Left hindlimb (tissue), 1 donor: Measurements from ENCODE around the gene CA12.
"Not testable (repeated sequence)": the region's sequence is repeated elsewhere in the genome, so short reads cannot be mapped to it uniquely, and the experiment has no call there.

ENCODE experiments used
- DNase-seq: peaks from one replicate; pipeline ENCODE4 v3.0.0-alpha.2; 2018

CA12 gene

DNA sequence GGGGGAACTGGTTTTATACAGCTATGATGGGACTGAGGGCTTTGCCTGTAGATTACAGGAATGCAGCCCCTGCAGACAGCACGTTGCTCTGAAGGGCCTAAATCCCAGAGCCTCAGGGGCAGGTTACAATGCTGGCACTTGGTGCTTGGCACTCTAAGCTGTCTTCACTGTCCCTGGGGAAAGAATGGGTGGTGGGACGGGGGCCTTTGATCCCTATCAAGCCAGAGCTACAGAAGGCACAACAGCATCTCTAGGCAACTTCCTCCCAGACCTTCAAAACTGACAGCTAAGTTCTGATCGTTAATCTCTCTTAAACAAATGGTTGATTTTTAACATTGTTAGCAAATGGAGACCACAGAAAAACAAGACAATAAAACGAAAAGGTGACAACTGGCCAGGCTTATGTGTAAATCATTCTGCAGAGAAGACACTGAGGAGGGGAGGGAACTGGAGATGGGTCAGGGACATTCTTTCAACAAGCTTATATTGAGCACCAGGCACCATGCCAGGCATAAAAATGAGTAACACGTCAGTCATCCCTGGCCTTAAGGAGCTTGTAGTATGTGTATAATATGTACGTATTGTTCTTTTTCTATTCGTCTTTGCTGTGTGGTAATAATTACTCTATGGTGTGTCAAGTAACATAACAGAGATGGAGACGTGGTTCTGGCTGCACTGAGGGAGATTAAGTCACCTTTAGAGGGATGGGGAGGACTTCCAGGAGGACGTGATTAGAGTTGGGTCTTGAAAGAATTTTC, 49.1 kb downstream of the CA12 start:
- no peak for DNase-seq

DNA sequence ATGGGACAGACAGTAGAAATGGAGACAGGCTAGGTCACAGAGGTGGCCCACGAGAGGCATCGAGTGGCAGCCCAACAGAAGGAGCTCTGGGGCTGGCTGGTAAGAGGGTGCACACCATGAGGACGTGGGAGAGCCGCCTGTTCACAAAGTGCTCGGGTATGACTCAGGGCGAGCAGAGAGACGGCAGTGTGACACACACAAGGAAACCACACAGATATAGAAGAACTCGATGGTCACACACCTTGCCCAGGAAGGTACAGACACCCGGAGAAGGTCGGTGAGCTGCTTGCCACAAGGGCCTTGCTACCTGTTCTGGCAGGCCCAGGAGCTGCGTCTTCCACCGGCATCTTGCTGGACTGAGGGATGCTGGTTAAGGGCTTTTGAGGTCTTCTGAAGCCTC, 50.2 kb downstream of the CA12 start:
- no peak for DNase-seq

DNA sequence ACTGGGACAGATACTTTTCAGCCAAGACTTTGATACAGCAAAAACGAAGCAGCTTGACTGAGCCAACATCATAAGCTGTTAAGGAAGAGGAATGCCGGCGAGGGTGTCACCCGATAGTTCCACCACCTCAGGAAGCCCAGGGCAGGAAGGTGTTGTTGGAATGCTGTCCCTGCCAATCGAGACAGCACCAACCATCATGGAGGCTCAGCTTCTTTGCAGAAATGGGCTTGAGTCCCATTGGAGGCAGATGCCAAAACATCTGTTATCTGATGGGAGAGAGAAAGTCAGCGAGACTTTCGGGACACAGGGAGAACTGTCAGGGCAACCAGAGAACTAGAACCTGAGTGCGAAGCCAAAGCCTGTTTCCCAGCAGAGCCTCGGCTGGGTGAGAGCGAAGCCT, 50.7 kb downstream of the CA12 start:
- DNase-seq = no peak

DNA sequence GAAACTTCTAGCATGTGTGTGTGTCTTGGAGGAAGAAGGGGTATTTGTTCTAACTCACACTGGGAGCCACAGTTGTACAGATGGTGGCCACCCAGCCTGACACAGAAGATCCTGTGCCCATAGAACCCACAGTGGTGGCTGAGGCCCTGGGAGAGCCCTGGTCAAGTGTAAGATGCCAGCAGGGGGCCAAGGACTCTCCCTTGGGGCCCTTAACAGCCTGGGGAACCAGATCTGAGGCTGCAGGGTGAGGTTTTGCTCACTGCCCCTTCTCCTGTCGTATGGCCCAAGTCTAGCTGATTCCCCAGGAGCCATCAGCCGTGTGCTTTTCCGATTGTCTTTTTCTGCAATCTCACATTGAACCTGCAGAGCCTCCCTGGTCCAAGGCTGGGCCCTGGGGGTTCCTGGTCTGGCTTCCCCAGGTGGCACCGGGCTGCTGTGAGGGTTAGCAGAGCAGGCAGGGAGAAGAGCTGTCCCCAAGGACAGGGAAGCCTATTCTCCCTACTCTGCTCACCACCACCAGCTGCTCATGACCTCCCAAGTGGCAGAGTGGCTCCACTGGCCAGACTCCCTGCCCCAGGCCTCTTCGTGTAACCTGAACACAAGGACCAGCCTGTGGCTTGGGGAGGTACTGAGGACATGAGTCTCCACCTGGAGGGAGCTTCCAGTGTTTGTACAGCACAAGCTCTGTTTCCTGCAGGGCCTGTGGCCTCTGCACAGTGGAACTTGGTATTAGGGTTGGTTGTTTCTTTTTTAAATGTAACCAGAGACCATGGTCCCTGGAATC, 51.9 kb downstream of the CA12 start:
- no peak for DNase-seq

DNA sequence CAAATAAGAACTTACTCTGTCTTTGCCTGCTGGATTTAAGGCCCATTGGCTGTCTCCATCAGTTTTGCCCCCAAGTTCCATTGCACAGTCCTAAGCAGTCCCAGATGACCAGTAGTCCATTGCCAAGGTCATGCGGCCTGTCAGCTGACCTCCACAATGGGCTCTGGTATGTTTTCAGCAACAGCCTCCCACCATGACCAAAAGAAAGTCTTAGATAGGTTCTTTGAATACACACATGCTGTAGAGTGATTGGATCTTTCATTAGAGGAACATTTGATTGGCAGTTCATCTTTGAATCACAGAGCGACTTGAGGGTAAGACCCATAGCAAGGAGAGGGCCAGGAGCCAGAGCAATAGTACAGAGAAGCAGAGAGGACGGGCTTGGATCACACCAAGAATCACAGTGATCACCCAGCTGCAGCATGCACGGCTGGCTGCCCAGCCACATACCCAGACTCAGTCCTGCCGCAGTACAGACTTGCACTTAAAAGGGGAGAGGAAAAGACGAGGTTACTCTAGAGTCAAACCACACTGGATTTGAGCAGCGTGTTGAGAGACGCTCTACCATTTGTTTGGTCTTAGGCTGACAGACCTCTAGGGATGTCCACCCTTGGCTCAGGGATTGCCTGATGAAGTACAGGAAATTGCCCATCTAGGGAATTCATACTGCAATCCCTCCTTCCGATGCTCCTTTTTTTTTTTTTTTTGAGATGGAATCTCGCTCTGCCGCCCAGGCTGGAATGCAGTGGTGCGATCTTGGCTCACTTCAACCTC, 53.8 kb downstream of the CA12 start:
- DNase-seq = no peak

DNA sequence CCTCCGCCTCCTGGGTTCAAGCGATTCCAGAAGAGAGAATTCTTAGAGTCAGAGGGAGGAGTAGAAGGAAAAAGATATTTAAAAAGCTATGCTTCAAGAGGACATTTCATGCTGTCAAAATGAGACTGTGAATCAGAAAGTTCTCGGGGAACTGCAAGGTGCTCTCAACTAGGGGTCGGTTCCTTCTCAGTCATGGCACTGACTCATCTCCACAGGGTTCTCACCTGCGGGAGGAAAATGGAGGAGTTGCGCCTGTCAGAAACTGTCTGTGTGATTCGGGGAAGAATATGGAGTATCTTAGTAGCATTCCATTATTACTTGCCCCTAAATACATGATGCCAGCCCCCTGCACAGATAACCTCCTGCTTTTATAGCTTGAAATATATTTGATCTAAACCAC, 56.9 kb downstream of the CA12 start:
- no peak for DNase-seq

DNA sequence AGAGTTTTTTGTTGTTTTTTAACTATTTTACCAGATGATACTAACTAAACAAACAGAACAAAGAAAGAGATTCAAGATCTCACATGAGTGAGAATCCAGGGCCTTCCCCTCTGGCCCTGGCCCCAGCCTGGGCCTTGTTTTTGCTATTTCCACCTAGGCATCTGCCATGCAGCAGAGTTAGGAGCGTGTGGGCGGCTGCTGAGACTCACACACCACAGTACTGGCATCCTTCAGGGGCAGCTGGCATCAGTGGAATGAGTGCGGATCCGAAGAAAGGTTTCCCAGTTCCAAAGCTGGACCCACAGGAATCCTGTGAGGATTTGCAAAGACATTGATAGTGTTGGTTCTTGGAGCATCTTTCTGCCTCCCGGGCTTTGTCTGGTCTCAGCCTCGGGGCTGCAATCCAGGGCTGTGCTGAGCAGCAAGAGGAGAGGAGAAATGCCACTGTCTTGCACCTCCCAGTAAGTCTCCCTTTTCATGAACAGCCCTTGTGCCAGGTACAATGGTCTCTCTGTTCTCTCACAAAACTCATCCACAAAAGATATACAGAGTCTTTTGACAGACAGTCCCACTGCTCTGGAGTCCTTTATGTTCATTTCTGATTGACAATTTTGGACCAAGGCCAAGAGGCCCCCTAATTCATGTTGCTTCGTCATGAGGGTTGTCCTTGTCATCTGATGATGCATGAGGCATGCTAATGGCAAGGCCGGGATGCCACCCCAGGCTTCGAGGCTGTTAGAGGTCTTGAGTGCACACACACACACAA, 57.7 kb downstream of the CA12 start:
- DNase-seq = no peak

DNA sequence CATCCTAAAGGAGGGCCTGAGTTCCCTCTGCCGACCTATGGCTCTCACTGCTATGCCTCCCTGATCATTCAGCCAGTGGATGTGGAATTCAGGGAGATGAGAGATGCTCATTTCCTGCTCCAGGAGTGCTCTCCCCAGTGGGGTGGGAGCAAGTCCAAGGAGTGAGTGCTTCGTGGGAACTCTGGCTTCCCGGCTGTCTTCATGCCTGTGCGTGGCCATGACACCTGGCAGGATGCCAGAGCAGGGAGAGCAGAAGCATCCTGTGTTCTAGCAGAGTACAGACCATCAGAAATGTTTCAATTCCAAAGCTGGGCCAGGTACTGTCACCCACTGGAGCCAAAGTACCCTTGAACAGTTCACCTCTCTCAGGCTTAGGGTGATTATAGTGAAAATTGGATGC, 59.1 kb downstream of the CA12 start:
- DNase-seq = no peak

DNA sequence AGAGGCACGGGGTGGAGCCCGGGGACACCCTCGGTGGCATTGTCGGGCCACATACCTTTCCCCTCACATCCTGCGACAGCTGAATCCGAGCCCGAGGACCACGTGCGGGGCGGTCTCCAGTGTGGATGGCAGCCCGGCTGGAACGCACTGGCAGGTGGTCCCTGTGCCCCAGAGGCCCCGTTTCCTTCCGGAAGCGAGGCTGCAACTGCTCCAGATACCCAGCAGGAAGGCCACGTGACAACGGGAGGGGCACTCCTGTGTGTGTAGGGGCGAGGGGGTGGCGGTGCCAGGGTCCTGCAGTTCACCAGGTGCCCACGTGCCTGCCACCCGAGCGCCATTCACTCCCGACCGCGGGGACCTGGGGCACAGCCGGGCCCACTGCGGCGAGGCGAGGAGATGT, 60.2 kb downstream of the CA12 start:
- DNase-seq = no peak

DNA sequence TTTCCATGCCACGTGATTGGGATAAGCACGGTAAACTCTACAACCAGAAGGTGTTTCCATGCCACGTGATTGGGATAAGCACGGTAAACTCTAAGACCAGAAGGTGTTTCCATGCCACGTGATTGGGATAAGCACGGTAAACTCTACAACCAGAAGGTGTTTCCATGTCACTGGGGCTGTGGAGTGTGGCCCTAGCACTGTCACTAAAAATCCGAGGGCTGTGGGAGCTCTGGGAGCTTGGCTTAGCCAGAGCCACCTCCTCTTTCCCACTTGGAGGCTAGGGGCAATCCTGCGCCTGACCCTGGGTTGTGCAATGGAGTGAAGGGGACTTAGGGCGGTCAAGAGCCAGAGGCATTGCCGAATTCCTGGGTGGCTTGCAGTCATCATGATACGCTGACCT, 60.7 kb downstream of the CA12 start:
- DNase-seq = not testable (repeated sequence)

DNA sequence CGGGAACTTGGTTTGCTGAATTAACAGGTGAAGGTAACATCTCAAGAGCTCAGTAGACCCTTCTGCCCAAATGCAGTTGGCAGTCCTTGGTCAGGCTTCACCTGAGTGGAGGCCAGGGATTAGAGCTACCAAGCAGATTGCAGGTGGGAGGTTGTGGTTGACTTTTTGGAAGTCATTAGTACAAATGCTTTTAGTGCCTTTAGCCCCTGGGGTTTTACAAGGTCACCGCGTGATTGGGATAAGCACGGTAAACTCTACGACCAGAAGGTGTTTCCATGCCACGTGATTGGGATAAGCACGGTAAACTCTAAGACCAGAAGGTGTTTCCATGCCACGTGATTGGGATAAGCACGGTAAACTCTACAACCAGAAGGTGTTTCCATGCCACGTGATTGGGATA, 61.2 kb downstream of the CA12 start:
- DNase-seq = not testable (repeated sequence)

DNA sequence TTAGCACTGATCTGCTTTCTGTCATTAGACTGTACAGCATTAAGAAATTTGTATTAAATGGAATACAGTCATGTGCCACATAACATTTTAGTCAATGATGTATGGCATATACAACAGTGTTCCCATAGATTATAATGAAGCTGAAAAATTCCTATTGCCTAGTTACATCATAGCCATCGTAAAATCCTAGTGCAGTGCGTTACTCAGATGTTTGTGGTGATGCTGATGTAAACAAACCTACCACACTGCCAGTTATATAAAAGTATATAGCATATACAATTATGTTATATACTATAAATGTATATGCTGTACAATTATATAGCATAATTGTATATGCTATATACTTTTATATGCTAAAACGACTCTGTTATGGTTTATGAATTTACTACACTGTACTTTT, 62.6 kb downstream of the CA12 start:
- DNase-seq = no peak

DNA sequence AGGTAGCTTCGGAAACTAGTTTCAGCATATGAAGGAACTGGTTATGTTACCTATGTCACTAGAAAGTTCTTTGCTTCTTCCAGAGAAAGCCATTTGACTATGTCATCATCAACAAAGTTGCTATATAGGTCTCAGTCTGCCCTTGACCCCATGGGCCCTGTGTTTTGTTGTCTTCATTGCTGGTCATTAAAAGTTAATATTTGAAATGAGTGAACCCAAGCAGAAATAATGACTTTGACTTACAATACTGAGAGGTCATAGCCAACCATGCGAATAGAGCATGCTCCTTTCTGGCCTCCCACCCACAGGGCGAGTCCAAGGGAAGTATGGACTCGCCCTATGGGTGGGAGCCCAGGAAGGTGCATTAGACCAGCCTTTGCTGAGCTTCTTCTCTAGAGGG, 63.3 kb downstream of the CA12 start:
- DNase-seq = no peak

DNA sequence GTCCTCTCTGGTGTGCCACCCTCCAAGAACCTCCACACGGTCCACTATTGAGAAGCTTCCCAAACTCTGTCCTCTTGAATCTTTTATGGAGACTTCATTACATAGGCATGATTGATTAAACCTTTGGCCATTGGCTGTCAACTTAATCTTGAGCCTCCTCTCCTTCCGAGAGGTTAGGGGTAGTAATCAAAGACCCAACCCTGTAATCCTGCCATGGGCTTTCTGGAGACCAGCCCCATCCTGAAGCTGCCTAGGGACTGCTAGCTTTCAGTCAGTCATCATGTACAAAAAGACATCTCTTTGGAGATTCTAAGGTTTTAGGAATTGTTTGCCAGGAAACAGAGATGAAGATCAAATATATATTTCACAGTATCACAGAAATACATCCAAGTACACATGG, 67.2 kb downstream of the CA12 start:
- DNase-seq = no peak

DNA sequence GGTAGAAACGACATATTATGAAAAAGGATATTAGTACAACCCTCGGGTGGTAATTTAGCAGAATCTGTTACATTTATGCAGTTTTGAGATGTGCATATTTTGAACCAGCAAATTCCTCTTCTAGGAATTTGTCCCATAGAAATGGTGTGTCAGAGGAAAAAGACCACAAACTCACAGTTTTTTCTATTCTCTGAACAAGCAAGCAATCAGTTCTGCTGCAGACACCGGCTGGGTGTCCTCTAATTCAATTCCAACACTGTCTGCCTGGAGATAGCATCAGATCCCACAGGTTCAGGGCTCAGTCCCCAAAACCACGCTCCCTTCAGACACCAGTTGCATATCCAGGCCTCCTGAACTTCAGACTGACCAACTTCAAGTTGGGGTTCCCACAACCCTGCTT, 67.8 kb downstream of the CA12 start:
- DNase-seq = no peak

DNA sequence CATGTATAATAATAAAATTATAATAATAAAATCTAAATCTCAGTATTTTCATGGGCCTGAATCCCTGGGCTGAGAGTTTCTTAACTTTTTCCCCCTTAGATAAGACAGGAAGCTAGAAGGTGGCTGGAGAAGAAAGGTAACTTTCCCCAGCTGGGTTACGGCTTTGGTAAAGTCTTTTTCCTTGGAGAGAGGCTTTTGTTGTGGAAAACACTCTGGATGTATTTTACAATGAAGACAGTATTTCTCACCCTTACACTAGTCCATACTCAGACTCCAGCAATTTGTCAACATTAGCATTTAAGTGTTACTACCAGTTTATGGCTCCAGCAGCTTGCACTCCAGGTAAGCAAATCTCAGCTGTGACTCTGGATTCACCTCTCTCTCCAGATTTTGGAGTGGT, 69.4 kb downstream of the CA12 start:
- no peak for DNase-seq

DNA sequence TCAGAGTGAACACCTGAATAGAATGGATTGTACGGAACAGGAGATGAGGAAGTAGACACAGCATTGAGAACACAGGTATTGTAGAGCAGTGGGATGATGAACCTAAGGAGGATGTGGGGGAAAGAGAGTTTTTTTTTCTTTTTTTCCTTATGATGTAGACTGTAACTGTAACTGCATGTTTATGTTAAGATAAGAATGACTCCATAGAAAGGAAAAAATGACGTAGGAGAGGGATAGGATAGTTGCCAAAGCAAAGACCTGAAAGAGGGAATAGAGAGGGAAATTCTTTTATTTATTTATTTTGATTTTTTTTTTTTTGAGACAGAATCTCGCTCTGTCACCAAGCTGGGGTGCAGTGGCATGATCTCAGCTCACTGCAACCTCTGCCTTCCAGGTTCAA, 71.0 kb downstream of the CA12 start:
- DNase-seq = no peak

DNA sequence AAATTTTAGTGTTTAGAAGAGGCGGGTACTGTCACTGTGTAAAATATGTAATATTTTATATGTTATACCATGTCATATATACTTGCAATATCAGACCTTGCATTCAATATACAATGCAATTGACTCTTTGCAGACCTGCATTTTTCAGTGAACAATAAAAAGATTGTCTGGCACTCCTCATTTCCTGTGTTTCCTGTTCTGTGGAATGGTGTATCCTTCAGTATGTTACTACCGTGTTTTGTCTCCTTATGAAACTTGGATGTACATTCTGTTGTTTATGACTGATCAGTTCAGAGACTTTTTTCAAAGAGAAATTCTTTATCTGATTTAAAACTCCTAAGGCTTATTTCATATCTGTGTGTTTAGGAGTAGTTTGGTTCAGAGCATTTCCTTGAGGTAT, 72.7 kb downstream of the CA12 start:
- DNase-seq = no peak

DNA sequence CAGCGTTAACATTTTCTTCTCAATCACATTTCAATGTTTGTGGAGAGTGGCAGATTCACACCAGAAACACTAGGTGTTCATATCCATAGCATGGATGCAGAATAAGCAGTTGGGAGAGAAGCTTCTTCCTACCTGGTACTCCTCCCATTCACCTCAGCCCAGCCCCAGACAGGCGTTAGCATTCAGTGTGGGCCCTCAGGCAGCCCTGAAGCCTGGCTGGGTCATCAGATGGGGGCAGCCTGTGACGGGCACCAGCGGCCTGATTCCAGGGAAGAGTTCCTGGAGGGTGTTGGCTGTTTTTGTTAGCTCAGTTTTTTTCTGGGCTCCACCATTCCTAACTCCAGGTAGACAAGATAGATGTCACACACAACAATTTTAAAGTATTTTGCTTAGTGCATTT, 73.2 kb downstream of the CA12 start:
- DNase-seq = no peak

DNA sequence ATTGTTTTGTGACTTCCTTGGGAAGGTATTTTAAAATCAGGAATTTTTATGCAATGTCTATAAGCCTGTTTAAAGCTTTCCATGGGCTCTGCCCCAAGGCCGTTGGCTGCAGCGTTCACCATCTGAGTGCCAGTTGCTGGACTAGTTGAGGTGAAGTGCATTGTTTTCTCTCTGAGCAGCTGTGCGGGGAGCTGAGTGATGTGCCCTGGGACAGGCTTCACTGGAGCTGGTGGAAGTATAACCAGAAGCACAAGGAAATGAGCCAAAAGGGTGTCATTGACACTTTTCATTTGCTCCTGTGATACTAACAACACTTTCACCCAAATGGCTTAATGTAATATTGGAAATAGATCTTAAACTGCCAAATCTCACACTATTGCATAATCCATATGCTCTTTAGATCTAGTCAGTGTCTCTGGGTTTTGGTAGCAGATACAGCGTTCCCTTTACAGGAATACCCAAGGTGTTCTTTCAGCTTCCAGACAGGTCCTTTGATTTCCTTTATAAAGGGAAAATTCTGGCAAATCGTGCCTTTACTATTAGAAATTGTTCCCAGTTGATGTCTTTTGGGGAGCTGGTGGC, 75.1 kb downstream of the CA12 start:
- DNase-seq = no peak

DNA sequence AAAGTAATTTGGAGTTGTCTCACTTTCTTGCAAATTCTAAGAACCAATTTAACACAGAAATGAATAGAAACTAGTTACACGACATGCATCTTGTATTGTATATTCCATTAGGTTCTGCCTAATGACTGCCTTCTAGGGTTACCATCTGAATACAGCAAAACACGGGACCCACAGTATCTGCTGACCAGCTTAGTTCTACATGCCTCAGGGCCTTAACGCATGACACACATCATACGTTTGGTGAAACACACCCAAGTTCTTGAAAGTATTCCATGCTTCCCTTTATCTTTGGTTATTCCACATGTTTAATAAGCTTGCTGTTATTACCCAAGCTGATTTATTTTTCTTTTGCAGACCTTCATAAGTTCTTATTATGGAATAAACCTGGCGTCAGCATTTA, 76.4 kb downstream of the CA12 start:
- no peak for DNase-seq

DNA sequence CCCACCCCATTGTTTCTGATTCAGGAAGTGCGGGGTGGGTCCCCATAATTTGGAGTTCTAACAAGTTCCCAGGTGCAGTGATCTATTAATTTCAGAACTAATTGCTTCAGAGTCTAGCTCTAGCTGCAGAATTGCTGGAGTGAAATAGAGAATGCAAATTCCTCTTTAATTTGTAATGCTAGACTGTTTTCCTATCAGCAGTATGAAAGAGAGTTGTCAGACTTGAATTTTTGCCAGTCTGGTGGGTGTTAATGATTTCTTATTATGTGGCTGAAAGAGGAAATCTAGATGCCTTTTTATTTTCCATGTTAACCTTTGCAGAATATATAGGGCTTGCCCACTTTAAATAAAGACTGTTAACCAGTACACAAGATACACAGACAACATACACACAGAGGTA, 80.6 kb downstream of the CA12 start:
- no peak for DNase-seq
